Measurements from ENCODE around the gene KCNQ1.
A peak's percentile ranks its signal among the peaks of the same experiment; 100 is the strongest.

KCNQ1 gene

DNA sequence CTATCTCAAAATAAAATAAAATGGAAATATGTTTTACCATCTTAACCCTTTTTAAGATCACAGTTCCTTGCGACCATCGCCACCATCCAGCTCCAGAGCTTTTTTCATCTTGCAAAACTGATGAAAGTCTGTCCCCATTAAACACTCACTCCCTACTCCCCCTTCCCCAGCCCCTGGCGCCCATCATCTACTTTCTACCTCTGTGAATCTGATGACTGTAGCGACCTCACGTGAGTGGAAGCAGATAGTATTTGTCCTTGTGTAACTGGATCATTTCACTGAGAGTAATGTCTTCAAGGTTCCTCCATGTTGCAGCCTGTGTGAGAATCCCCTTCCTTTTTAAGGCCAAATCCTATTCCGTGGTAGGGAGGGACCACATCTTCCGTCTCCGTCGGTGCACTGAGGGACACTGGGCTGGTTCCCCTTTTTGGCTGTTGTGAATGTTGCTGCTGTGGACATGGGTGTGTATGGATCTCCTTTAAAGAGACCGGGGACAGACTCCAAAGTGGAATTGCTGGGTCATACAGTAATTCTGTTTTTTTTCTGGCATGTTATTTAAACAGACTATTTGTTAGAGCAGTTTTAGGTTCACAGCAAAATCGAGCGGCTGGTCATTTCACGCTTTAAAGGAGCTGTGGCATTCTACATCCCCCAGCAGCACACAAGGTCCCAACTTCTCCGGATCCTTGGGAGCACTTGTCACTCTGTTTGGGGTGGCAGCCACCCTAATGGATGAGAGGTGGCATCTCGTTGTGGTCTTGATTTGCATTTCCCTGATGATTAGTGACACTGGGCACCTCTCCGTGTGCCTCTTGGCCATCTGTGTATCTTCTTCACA, 120.0 kb downstream of the KCNQ1 start:
- H3K36me3 ChIP-seq (ENCODE audit: insufficient read depth, low read length), result no peaks in the 10 kb centered on the region
- no peak overlapping the region for H2AFZ ChIP-seq (ENCODE audit: low read length)
- no peaks in the 10 kb centered on the region for H3F3A ChIP-seq (ENCODE audit: low read depth)
- no peaks in the 10 kb centered on the region for H4K20me1 ChIP-seq (ENCODE audit: insufficient read depth, low read length, poor library complexity, severe bottlenecking)
- H3K9me3 ChIP-seq (ENCODE audit: insufficient read depth, low read depth, low read length), result no peaks in the 10 kb centered on the region
- H3K27me3 ChIP-seq (ENCODE audit: insufficient read depth, low read length, poor library complexity, severe bottlenecking), result no peaks in the 10 kb centered on the region
- H3K4me1 ChIP-seq (ENCODE audit: insufficient read depth, low read length, poor library complexity, severe bottlenecking), result peaks cover 5% of the 10 kb centered on the region
- no peak for TF ChIP-seq CTCF (conservative IDR thresholded peaks at IDR 0.05; ENCODE audit: low read length)
- no peak for TF ChIP-seq EZH2phosphoT487 (IDR thresholded peaks at IDR 0.05; ENCODE audit: borderline replicate concordance)
- no peaks in the 10 kb centered on the region for H3K79me2 ChIP-seq (ENCODE audit: insufficient read depth, low read length)
- H3K4me2 ChIP-seq (ENCODE audit: low read depth, low read length, poor library complexity, severe bottlenecking), result no peak overlapping the region
- no peak overlapping the region for H3K9ac ChIP-seq (ENCODE audit: low read depth, low read length, poor library complexity, severe bottlenecking)
- H3K4me3 ChIP-seq (ENCODE audit: low read length, poor library complexity, severe bottlenecking), result no peak overlapping the region
- no peaks in the 10 kb centered on the region for H3K9me2 ChIP-seq (replicated peaks; ENCODE audit: low read depth, low read length)

- Histone ChIP-seq H2AFZ (ENCODE audit: low read length) (no peak overlapping the region), H3K79me2 (ENCODE audit: insufficient read depth, low read length) (no peaks in the 10 kb centered on the region), H3K9me2 (replicated peaks; ENCODE audit: low read depth, low read length) (no peaks in the 10 kb centered on the region), H3K9me3 (ENCODE audit: insufficient read depth, low read depth, low read length) (no peaks in the 10 kb centered on the region), H3K4me2 (ENCODE audit: low read depth, low read length, poor library complexity, severe bottlenecking) (no peak overlapping the region), H3K36me3 (ENCODE audit: insufficient read depth, low read length) (no peaks in the 10 kb centered on the region), H3K4me1 (ENCODE audit: insufficient read depth, low read length, poor library complexity, severe bottlenecking) (peaks cover 3% of the 10 kb centered on the region), H3K27me3 (ENCODE audit: insufficient read depth, low read length, poor library complexity, severe bottlenecking) (no peaks in the 10 kb centered on the region), H3K4me3 (ENCODE audit: low read length, poor library complexity, severe bottlenecking) (no peak overlapping the region), H3K9ac (ENCODE audit: low read depth, low read length, poor library complexity, severe bottlenecking) (no peak overlapping the region), H3F3A (ENCODE audit: low read depth) (no peaks in the 10 kb centered on the region), H4K20me1 (ENCODE audit: insufficient read depth, low read length, poor library complexity, severe bottlenecking) (no peaks in the 10 kb centered on the region)
- TF ChIP-seq EZH2phosphoT487 (IDR thresholded peaks at IDR 0.05; ENCODE audit: borderline replicate concordance) (no peak), CTCF (conservative IDR thresholded peaks at IDR 0.05; ENCODE audit: low read length) (no peak)
Measured at GRCh38 chr11:2565447-2566222, 120.8 kb downstream of the KCNQ1 start.

- Histone ChIP-seq H4K20me1 (ENCODE audit: insufficient read depth, low read length, poor library complexity, severe bottlenecking) (no peaks in the 10 kb centered on the region), H3K9ac (ENCODE audit: low read depth, low read length, poor library complexity, severe bottlenecking) (no peak overlapping the region), H3F3A (ENCODE audit: low read depth) (no peaks in the 10 kb centered on the region), H3K9me3 (ENCODE audit: insufficient read depth, low read depth, low read length) (no peaks in the 10 kb centered on the region), H2AFZ (ENCODE audit: low read length) (no peak overlapping the region), H3K4me2 (ENCODE audit: low read depth, low read length, poor library complexity, severe bottlenecking) (no peak overlapping the region), H3K79me2 (ENCODE audit: insufficient read depth, low read length) (no peaks in the 10 kb centered on the region), H3K27me3 (ENCODE audit: insufficient read depth, low read length, poor library complexity, severe bottlenecking) (no peaks in the 10 kb centered on the region), H3K4me1 (ENCODE audit: insufficient read depth, low read length, poor library complexity, severe bottlenecking) (peaks cover 3% of the 10 kb centered on the region), H3K4me3 (ENCODE audit: low read length, poor library complexity, severe bottlenecking) (no peak overlapping the region), H3K9me2 (replicated peaks; ENCODE audit: low read depth, low read length) (no peaks in the 10 kb centered on the region), H3K36me3 (ENCODE audit: insufficient read depth, low read length) (no peaks in the 10 kb centered on the region)
- 0 out of 2 replicates have a peak, but pooled peaks have one; percentile 16 for TF ChIP-seq CTCF (conservative IDR thresholded peaks at IDR 0.05; ENCODE audit: low read length)
- no peak for TF ChIP-seq EZH2phosphoT487 (IDR thresholded peaks at IDR 0.05; ENCODE audit: borderline replicate concordance)
Measured at GRCh38 chr11:2566223-2567025, 121.6 kb downstream of the KCNQ1 start.

All from Loucy (cell line).